Measurements from ENCODE around the gene ANGPT4. TPM values are rescaled to one million over a fixed set of nuclear protein-coding genes. Genes with fewer than 3 reads are reported as not detected.

The ANGPT4 gene
- total RNA-seq, 1 donor from 2014 or later = 0.05 TPM

DNA sequence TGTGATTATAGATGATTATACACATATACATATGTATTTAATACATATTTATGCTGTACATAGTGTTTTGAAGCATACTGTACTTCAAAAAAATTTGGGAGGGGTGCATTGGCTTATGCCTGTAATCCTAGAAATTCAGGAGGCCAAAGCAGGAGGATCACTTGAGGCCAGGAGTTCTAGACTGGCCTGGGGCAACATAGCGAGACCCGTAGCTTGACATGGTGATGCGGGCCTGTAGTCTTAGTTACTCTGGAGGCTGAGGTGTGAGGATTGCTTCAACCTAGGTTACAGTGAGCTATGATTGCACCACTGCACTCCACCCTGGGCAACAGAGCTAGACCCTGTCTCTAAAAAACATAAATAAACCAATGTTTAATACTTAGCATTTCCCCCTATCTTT, 84.2 kb downstream of the ANGPT4 start:
- Mint-ChIP-seq H3K27ac (ENCODE audit: unreplicated experiment) (no peak overlapping the region), H3K27me3 (ENCODE audit: low read depth, unreplicated experiment) (peaks cover 12% of the 10 kb centered on the region), H3K4me1 (ENCODE audit: low read depth, unreplicated experiment) (no peaks in the 10 kb centered on the region), H3K4me3 (ENCODE audit: unreplicated experiment) (no peak overlapping the region), H3K9me3 (ENCODE audit: unreplicated experiment) (peaks cover 2% of the 10 kb centered on the region), H3K36me3 (ENCODE audit: low read depth, unreplicated experiment) (no peaks in the 10 kb centered on the region)
- no peaks in the 10 kb centered on the region for H3K9me3 ChIP-seq (ENCODE audit: insufficient read depth, low read depth, low read length)
- FAIRE-seq (no peak), DNase-seq (ENCODE audit: low read depth) (no peak)
- H3K4me1 ChIP-seq (ENCODE audit: insufficient read depth, low read length) = peaks cover 11% of the 10 kb centered on the region
- TF ChIP-seq, protein P1, sequence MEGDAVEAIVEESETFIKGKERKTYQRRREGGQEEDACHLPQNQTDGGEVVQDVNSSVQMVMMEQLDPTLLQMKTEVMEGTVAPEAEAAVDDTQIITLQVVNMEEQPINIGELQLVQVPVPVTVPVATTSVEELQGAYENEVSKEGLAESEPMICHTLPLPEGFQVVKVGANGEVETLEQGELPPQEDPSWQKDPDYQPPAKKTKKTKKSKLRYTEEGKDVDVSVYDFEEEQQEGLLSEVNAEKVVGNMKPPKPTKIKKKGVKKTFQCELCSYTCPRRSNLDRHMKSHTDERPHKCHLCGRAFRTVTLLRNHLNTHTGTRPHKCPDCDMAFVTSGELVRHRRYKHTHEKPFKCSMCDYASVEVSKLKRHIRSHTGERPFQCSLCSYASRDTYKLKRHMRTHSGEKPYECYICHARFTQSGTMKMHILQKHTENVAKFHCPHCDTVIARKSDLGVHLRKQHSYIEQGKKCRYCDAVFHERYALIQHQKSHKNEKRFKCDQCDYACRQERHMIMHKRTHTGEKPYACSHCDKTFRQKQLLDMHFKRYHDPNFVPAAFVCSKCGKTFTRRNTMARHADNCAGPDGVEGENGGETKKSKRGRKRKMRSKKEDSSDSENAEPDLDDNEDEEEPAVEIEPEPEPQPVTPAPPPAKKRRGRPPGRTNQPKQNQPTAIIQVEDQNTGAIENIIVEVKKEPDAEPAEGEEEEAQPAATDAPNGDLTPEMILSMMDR (IDR thresholded peaks at IDR 0.05; ENCODE audit: insufficient read depth, low read depth, low read length) = no peak
- no peak for TF ChIP-seq EZH2 (IDR thresholded peaks at IDR 0.05; ENCODE audit: insufficient read depth, low read length)
- no peak overlapping the region for H2AFZ ChIP-seq (ENCODE audit: low read depth, low read length)
- H3K27me3 ChIP-seq (ENCODE audit: insufficient read depth, low read length) = no peaks in the 10 kb centered on the region
- no peak overlapping the region for H3K27ac ChIP-seq (ENCODE audit: low read depth, low read length)
- H3K79me2 ChIP-seq (ENCODE audit: insufficient read depth, low read length) = peaks cover 12% of the 10 kb centered on the region
- H3K4me2 ChIP-seq (ENCODE audit: low read length) = no peak overlapping the region
- H4K20me1 ChIP-seq (ENCODE audit: insufficient read depth, low read length) = no peaks in the 10 kb centered on the region
- no peaks in the 10 kb centered on the region for H3K36me3 ChIP-seq (ENCODE audit: insufficient read depth, low read length)
- no peak overlapping the region for H3K4me3 ChIP-seq (ENCODE audit: insufficient read depth, low read depth, low read length)
- no peak overlapping the region for H3K9ac ChIP-seq (ENCODE audit: low read length)

DNA sequence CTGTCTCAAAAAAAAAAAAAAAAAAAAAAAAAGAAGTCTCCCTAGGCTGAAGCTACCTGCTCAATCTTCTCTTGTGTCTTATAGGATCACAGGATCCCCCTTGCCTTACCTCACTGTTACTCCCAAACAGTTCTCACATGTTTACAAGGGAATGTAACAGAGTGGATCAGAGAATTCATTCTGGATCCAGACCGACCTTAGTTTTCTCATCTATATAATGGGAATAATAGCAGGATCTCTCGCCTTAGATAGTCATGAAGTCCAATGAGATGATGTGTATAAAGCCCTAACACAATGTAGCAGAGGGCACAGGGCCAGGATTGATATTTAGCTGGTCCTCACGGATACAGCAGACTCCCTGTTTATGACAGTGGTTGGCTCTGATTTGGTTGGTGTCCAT, 84.9 kb downstream of the ANGPT4 start:
- no peak for TF ChIP-seq EZH2 (IDR thresholded peaks at IDR 0.05; ENCODE audit: insufficient read depth, low read length)
- TF ChIP-seq, protein P1 (IDR thresholded peaks at IDR 0.05; ENCODE audit: insufficient read depth, low read depth, low read length) = no peak
- FAIRE-seq (no peak), DNase-seq (ENCODE audit: low read depth) (no peak)
- Histone ChIP-seq H3K27me3 (ENCODE audit: insufficient read depth, low read length) (no peaks in the 10 kb centered on the region), H3K79me2 (ENCODE audit: insufficient read depth, low read length) (peaks cover 12% of the 10 kb centered on the region), H3K36me3 (ENCODE audit: insufficient read depth, low read length) (no peaks in the 10 kb centered on the region), H3K4me3 (ENCODE audit: insufficient read depth, low read depth, low read length) (no peak overlapping the region), H3K27ac (ENCODE audit: low read depth, low read length) (no peak overlapping the region), H4K20me1 (ENCODE audit: insufficient read depth, low read length) (no peaks in the 10 kb centered on the region), H3K4me2 (ENCODE audit: low read length) (no peak overlapping the region), H3K4me1 (ENCODE audit: insufficient read depth, low read length) (peaks cover 11% of the 10 kb centered on the region), H2AFZ (ENCODE audit: low read depth, low read length) (no peak overlapping the region), H3K9me3 (ENCODE audit: insufficient read depth, low read depth, low read length) (no peaks in the 10 kb centered on the region), H3K9ac (ENCODE audit: low read length) (no peak overlapping the region)
- Mint-ChIP-seq H3K4me3 (ENCODE audit: unreplicated experiment) (no peak overlapping the region), H3K36me3 (ENCODE audit: low read depth, unreplicated experiment) (no peaks in the 10 kb centered on the region), H3K4me1 (ENCODE audit: low read depth, unreplicated experiment) (no peaks in the 10 kb centered on the region), H3K27me3 (ENCODE audit: low read depth, unreplicated experiment) (peaks cover 12% of the 10 kb centered on the region), H3K27ac (ENCODE audit: unreplicated experiment) (no peak overlapping the region), H3K9me3 (ENCODE audit: unreplicated experiment) (peaks cover 5% of the 10 kb centered on the region)

DNA sequence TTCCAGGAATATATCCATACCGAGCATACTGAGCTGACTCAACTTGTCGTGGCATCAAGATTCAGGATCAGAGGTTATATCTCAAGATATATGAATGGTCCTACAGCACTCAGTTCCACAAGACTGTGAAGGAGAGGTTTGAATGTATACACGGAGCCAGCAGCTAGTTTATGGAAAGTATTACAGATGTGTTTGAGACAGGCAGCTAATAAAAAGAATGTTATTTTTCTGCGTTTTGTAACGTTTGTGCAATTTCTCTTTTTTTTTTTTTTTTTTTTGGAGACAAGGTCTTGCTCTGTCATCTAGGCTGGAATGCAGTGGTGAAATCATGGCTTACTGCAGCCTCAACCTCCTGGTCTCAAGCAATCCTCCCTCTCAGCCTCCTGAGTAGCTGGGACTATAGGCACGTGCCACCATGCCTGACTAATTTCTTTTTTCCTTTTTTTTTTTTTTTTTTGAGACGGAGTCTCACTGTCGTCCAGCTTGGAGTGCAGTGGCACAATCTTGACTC, 86.1 kb downstream of the ANGPT4 start:
- H4K20me1 ChIP-seq (ENCODE audit: insufficient read depth, low read length) = no peaks in the 10 kb centered on the region
- peaks cover 5% of the 10 kb centered on the region for H3K9me3 Mint-ChIP-seq (ENCODE audit: unreplicated experiment)
- H3K27me3 Mint-ChIP-seq (ENCODE audit: low read depth, unreplicated experiment) = peaks cover 17% of the 10 kb centered on the region
- no peak overlapping the region for H3K4me3 ChIP-seq (ENCODE audit: insufficient read depth, low read depth, low read length)
- peaks cover 2% of the 10 kb centered on the region for H3K4me1 Mint-ChIP-seq (ENCODE audit: low read depth, unreplicated experiment)
- no peak overlapping the region for H3K4me3 Mint-ChIP-seq (ENCODE audit: unreplicated experiment)
- H3K27me3 ChIP-seq (ENCODE audit: insufficient read depth, low read length) = no peaks in the 10 kb centered on the region
- DNase-seq (ENCODE audit: low read depth) (no peak), FAIRE-seq (no peak)
- H3K4me2 ChIP-seq (ENCODE audit: low read length) = no peak overlapping the region
- no peaks in the 10 kb centered on the region for H3K9me3 ChIP-seq (ENCODE audit: insufficient read depth, low read depth, low read length)
- TF ChIP-seq, protein P1 (IDR thresholded peaks at IDR 0.05; ENCODE audit: insufficient read depth, low read depth, low read length) = no peak
- no peak for TF ChIP-seq EZH2 (IDR thresholded peaks at IDR 0.05; ENCODE audit: insufficient read depth, low read length)
- peaks cover 11% of the 10 kb centered on the region for H3K4me1 ChIP-seq (ENCODE audit: insufficient read depth, low read length)
- peak overlapping the region; percentile 4 for H3K27ac Mint-ChIP-seq (ENCODE audit: unreplicated experiment)
- H3K79me2 ChIP-seq (ENCODE audit: insufficient read depth, low read length) = peaks cover 12% of the 10 kb centered on the region
- H2AFZ ChIP-seq (ENCODE audit: low read depth, low read length) = no peak overlapping the region
- H3K9ac ChIP-seq (ENCODE audit: low read length) = no peak overlapping the region
- H3K36me3 Mint-ChIP-seq (ENCODE audit: low read depth, unreplicated experiment) = no peaks in the 10 kb centered on the region
- no peaks in the 10 kb centered on the region for H3K36me3 ChIP-seq (ENCODE audit: insufficient read depth, low read length)
- no peak overlapping the region for H3K27ac ChIP-seq (ENCODE audit: low read depth, low read length)

Data from astrocyte (in vitro differentiated cells and primary cell).